ENCODE data around the gene PACRG.

GRCh38 chr6:163179061-163179460 is 451.3 kb downstream of the PACRG start:
- TF ChIP-seq, protein P1, sequence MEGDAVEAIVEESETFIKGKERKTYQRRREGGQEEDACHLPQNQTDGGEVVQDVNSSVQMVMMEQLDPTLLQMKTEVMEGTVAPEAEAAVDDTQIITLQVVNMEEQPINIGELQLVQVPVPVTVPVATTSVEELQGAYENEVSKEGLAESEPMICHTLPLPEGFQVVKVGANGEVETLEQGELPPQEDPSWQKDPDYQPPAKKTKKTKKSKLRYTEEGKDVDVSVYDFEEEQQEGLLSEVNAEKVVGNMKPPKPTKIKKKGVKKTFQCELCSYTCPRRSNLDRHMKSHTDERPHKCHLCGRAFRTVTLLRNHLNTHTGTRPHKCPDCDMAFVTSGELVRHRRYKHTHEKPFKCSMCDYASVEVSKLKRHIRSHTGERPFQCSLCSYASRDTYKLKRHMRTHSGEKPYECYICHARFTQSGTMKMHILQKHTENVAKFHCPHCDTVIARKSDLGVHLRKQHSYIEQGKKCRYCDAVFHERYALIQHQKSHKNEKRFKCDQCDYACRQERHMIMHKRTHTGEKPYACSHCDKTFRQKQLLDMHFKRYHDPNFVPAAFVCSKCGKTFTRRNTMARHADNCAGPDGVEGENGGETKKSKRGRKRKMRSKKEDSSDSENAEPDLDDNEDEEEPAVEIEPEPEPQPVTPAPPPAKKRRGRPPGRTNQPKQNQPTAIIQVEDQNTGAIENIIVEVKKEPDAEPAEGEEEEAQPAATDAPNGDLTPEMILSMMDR (IDR thresholded peaks at IDR 0.05): no peak
- TF ChIP-seq SIN3A (IDR thresholded peaks at IDR 0.05; ENCODE audit: borderline replicate concordance, insufficient read depth, low read depth, low read length): no peak
